GM19035 (cell line): ENCODE measurements around the gene C8B.

ENCODE experiments used
- ATAC-seq: cut with Tn5 transposase; IDR thresholded peaks from one replicate; pipeline ENCODE4 v1.9.1; 2021; ENCODE audit not compliant: unreplicated experiment

Gene C8B

GRCh38 chr1:56934430-56935060 lies 31.3 kb downstream of the C8B start:
- ATAC-seq: no peak

- no peak for ATAC-seq
Measured at GRCh38 chr1:56933606-56934005, 32.2 kb downstream of the C8B start.

GRCh38 chr1:56933161-56933560 lies 32.7 kb downstream of the C8B start:
- no peak for ATAC-seq

- no peak for ATAC-seq
Measured at GRCh38 chr1:56931686-56932085, 34.1 kb downstream of the C8B start.

GRCh38 chr1:56931211-56931610 lies 34.6 kb downstream of the C8B start:
- ATAC-seq: no peak

- ATAC-seq: no peak
Measured at GRCh38 chr1:56929492-56929891, 36.3 kb downstream of the C8B start.

- no peak for ATAC-seq
Measured at GRCh38 chr1:56927986-56928385, 37.8 kb downstream of the C8B start.

- ATAC-seq: no peak
Measured at GRCh38 chr1:56927171-56927570, 38.6 kb downstream of the C8B start.

GRCh38 chr1:56925193-56925592 lies 40.6 kb downstream of the C8B start:
- ATAC-seq: no peak

GRCh38 chr1:56924116-56924515 lies 41.7 kb downstream of the C8B start:
- no peak for ATAC-seq

- ATAC-seq: no peak
Measured at GRCh38 chr1:56923201-56923600, 42.6 kb downstream of the C8B start.

GRCh38 chr1:56922507-56922906 lies 43.3 kb downstream of the C8B start:
- no peak for ATAC-seq

GRCh38 chr1:56922070-56922469 lies 43.7 kb downstream of the C8B start:
- no peak for ATAC-seq

GRCh38 chr1:56921479-56921878 lies 44.3 kb downstream of the C8B start:
- ATAC-seq: no peak

GRCh38 chr1:56920591-56921001 lies 45.2 kb downstream of the C8B start:
- no peak for ATAC-seq

GRCh38 chr1:56917356-56917755 lies 48.5 kb downstream of the C8B start:
- no peak for ATAC-seq

- no peak for ATAC-seq
Measured at GRCh38 chr1:56916630-56917029, 49.2 kb downstream of the C8B start.

GRCh38 chr1:56915960-56916359 lies 49.9 kb downstream of the C8B start:
- no peak for ATAC-seq

GRCh38 chr1:56912325-56912724 lies 53.5 kb downstream of the C8B start:
- ATAC-seq: no peak

- ATAC-seq: no peak
Measured at GRCh38 chr1:56911098-56911938, 54.5 kb downstream of the C8B start.

GRCh38 chr1:56910441-56910985 lies 55.3 kb downstream of the C8B start:
- no peak for ATAC-seq

- ATAC-seq: no peak
Measured at GRCh38 chr1:56908619-56909221, 57.1 kb downstream of the C8B start.
